HCT116 (cell line): ENCODE data around the gene LHX8. TPM values are rescaled to one million over a fixed set of nuclear protein-coding genes. Genes with fewer than 3 reads are reported as not detected.

Experiments used
- ATAC-seq: fragments of 200-7000 bp; cut with Tn5 transposase; 2 replicates; pipeline ENCODE4 v1.9.1; 2020; ENCODE audit warnings: mild to moderate bottlenecking, moderate library complexity
- BruUV-seq: library from RNA; stranded (reverse); fragments of 400-500 nt; replicated peaks from 2 replicates; lab custom pipeline; 2021; lab: Mats Ljungman, UMichigan
- CTCF ChIA-PET: fragments of 300-600 bp; sonication (Branson Sonifier 250); formaldehyde crosslinking; loops from one replicate; lab custom pipeline; 2021; ENCODE audit warnings: antibody characterized with exemption; lab: Charles Lee
- POLR2A ChIA-PET: fragments of 300-600, 350-600 bp; sonication (Branson Sonifier 250); formaldehyde crosslinking; loops from one replicate; lab custom pipeline; 2021; ENCODE audit warnings: antibody characterized with exemption; lab: Charles Lee
- RAD21 ChIA-PET, 2 experiments: fragments of 300-600 bp; sonication (Branson Sonifier 250); formaldehyde crosslinking; loops; one replicate each; lab custom pipeline; 2023; ENCODE audit warnings: low total read pairs in 2 of 2; ENCODE audit not compliant: uncharacterized antibody in 2 of 2, unreplicated experiment in 2 of 2, low non-redundant PET in 1 of 2; lab: Charles Lee
- DNase-seq: peaks from one replicate; pipeline ENCODE4 v3.0.0-alpha.2; 2010; ENCODE audit warnings: low read depth, low spot score
- H2AFZ ChIP-seq: fragments of 200-600 bp; shearing (Covaris generic), sonication (generic); 2 replicates; pipeline ENCODE4 v1.6.1; 2017; ENCODE audit warnings: low read depth, mixed run types, mixed read lengths, antibody characterized with exemption, low read length; ENCODE audit not compliant: poor library complexity, severe bottlenecking
- H3K27ac ChIP-seq: 2 replicates; pipeline ENCODE4 v1.5.1; 2012; ENCODE audit warnings: low read depth, low read length
- H3K27me3 ChIP-seq: fragments of 200-600 bp; sonication (generic); 2 replicates; pipeline ENCODE4 v1.6.1; 2016; ENCODE audit warnings: mixed run types, low read length, mixed read lengths; ENCODE audit not compliant: insufficient read depth
- H3K36me3 ChIP-seq, 2 experiments: fragments of 200-500 bp in 1 of 2; fragments of 200-600 bp in 1 of 2; sonication (Bioruptor generic) in 1 of 2; sonication (generic) in 1 of 2; 2 replicates each; pipeline versions ENCODE4 v1.5.1 to v1.6.1; 2014 to 2016; ENCODE audit warnings: low read length in 2 of 2, inconsistent platforms in 1 of 2, mixed read lengths in 1 of 2, mixed run types in 1 of 2; ENCODE audit not compliant: insufficient read depth in 2 of 2, control insufficient read depth in 1 of 2
- H3K4me1 ChIP-seq, 2 experiments: fragments of 200-600 bp in 1 of 2; sonication (generic) in 1 of 2; 2 replicates each; pipeline versions ENCODE4 v1.5.1 to v1.6.1; 2012 to 2017; ENCODE audit warnings: low read length in 2 of 2, inconsistent platforms in 1 of 2, mild to moderate bottlenecking in 1 of 2, mixed read lengths in 1 of 2, mixed run types in 1 of 2, moderate library complexity in 1 of 2; ENCODE audit not compliant: insufficient read depth in 2 of 2, control insufficient read depth in 1 of 2
- H3K4me2 ChIP-seq: fragments of 200-600 bp; sonication (generic); 2 replicates; pipeline ENCODE4 v1.6.1; 2017; ENCODE audit warnings: mixed run types, low read length, mixed read lengths
- H3K4me3 ChIP-seq, 2 experiments: fragments of 200-600 bp in 1 of 2; sonication (generic) in 1 of 2; replicated peaks in 1 of 2; 2 replicates each; pipeline ENCODE4 v1.5.1; 2011 to 2016; ENCODE audit warnings: low read length in 2 of 2, control low read depth in 1 of 2, low read depth in 1 of 2, mild to moderate bottlenecking in 1 of 2, mixed read lengths in 1 of 2, mixed run types in 1 of 2
- H3K79me2 ChIP-seq: fragments of 200-600 bp; sonication (generic); 2 replicates; pipeline ENCODE4 v1.6.1; 2017; ENCODE audit warnings: mild to moderate bottlenecking, mixed run types, low read length, moderate library complexity, mixed read lengths; ENCODE audit not compliant: insufficient read depth
- H3K9ac ChIP-seq: fragments of 200-600 bp; sonication (generic); 2 replicates; pipeline ENCODE4 v1.6.1; 2016; ENCODE audit warnings: low read length, mixed read lengths
- H3K9me2 ChIP-seq: fragments of 200-600 bp; sonication (generic), shearing (Covaris generic); 2 replicates; pipeline ENCODE4 v1.6.1; 2017; ENCODE audit warnings: mixed run types, mild to moderate bottlenecking, moderate library complexity; ENCODE audit not compliant: insufficient read depth
- H3K9me3 ChIP-seq, 2 experiments: fragments of 200-500 bp in 1 of 2; fragments of 200-600 bp in 1 of 2; sonication (Bioruptor generic) in 1 of 2; sonication (generic) in 1 of 2; 2 replicates each; pipeline ENCODE4 v1.6.1; 2014 to 2017; ENCODE audit warnings: low read length in 2 of 2, mixed read lengths in 2 of 2, inconsistent platforms in 1 of 2, low read depth in 1 of 2, mild to moderate bottlenecking in 1 of 2, mixed run types in 1 of 2, moderate library complexity in 1 of 2; ENCODE audit not compliant: control insufficient read depth in 1 of 2, insufficient read depth in 1 of 2
- H4K20me1 ChIP-seq: fragments of 200-600 bp; sonication (generic), shearing (Covaris generic); 2 replicates; pipeline ENCODE4 v1.6.1; 2017; ENCODE audit warnings: mixed run types, mild to moderate bottlenecking, moderate library complexity; ENCODE audit not compliant: insufficient read depth
- EGR1 ChIP-seq: IDR thresholded peaks from 2 replicates; pipeline ENCODE4 v1.6.1; 2012; ENCODE audit warnings: low read depth
- EZH2phosphoT487 ChIP-seq: fragments of 200-600 bp; IDR thresholded peaks from 2 replicates; pipeline ENCODE4 v1.6.1; 2018; ENCODE audit warnings: antibody characterized with exemption, borderline replicate concordance
- JUND ChIP-seq: IDR thresholded peaks from 2 replicates; pipeline ENCODE4 v1.6.1; 2012
- POLR2AphosphoS5 ChIP-seq: IDR thresholded peaks from 2 replicates; pipeline ENCODE4 v1.6.1; 2011; ENCODE audit warnings: mild to moderate bottlenecking, low read depth, low read length, moderate library complexity
- RAD21 ChIP-seq: IDR thresholded peaks from 2 replicates; pipeline ENCODE4 v1.6.1; 2012; ENCODE audit warnings: low read depth, mild to moderate bottlenecking
- SP1 ChIP-seq: IDR thresholded peaks from 2 replicates; pipeline ENCODE4 v1.6.1; 2012; ENCODE audit warnings: low read depth
- TCF7L2 ChIP-seq: IDR thresholded peaks from 2 replicates; pipeline ENCODE4 v1.7.0; 2011; ENCODE audit warnings: borderline replicate concordance, inconsistent platforms; ENCODE audit not compliant: insufficient read depth, insufficient read length; ENCODE audit errors: extremely low read depth
- YY1 ChIP-seq: IDR thresholded peaks from 2 replicates; pipeline ENCODE4 v1.6.1; 2011; ENCODE audit warnings: low read length, low read depth, moderate library complexity, mild to moderate bottlenecking; ENCODE audit not compliant: insufficient replicate concordance; ENCODE audit errors: extremely low read depth
- intact Hi-C: fragments of 100-400 bp; cut with micrococcal nuclease; formaldehyde crosslinking; loops from 2 replicates; pipeline ENCODE4 v1.10.0; 2022
- total RNA-seq: library from RNA; stranded (reverse); gene quantifications from one replicate; pipeline ENCODE4 v1.2.1, GENCODE V29; 2021; ENCODE audit not compliant: unreplicated experiment
- TF ChIP-seq, protein P1 (sequence below): IDR thresholded peaks from 2 replicates; pipeline ENCODE4 v1.6.1; 2012; ENCODE audit warnings: low read depth
- TF ChIP-seq, protein P2 (sequence below): IDR thresholded peaks from 2 replicates; pipeline ENCODE4 v1.6.1; 2012
- TF ChIP-seq, protein P3 (sequence below): IDR thresholded peaks from 2 replicates; pipeline ENCODE4 v1.6.1; 2011; ENCODE audit warnings: mild to moderate bottlenecking, low read length, moderate library complexity; ENCODE audit not compliant: insufficient replicate concordance; ENCODE audit errors: extremely low read depth

Gene LHX8
- total RNA-seq, 1 experiment from 2014 or later, result not detected

DNA sequence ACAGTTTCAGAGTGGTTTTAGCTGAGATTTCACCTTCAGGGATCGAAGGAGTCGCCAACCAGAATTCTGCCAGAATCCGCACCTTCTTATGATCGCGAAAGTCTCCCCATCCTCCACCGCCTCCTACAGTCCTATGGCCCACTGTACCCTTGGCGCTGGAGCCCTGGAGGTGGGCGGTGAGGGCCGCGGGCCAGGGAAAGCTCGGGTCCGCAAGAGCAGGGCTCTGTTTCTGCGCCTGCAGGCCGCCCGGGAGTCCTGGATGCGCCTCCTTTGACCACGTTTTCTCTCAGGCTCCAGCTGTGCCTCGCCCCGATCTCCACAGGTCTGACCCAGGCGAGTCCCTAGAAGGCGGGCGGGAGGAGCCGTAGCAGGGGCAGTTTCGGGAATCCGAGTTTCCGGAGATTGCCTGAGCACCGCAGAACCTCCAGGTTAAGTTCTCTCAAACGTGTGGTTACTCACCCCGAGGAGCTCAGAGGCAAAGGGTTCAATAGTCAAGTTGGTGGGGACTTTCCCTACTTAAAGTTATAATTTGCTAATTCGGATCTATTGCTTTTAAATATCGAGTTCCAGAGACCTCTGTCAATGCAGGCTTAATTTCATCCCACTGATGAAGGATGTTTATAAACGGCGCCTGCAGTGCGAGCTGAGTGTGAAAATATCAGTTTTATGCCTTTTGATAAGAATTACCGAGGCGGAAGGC, 3.2 kb upstream of the LHX8 start:
- DNase-seq (no peak), ATAC-seq (no peak)
- Histone ChIP-seq H3K4me3 (no peak overlapping the region), H3K4me1 (no peaks in the 10 kb centered on the region), H3K27ac (no peak overlapping the region), H3K27me3 (0 out of 2 replicates have a peak, but pooled peaks cover 4% of the 10 kb centered on the region), H3K79me2 (no peaks in the 10 kb centered on the region), H3K9ac (no peak overlapping the region), H3K4me2 (no peak overlapping the region), H2AFZ (no peak overlapping the region), H3K36me3 (no peaks in the 10 kb centered on the region), H3K9me2 (no peaks in the 10 kb centered on the region), H3K9me3 (no peaks in the 10 kb centered on the region), H4K20me1 (no peaks in the 10 kb centered on the region)
- TF ChIP-seq POLR2AphosphoS5, result no peak
- TF ChIP-seq, protein P1, sequence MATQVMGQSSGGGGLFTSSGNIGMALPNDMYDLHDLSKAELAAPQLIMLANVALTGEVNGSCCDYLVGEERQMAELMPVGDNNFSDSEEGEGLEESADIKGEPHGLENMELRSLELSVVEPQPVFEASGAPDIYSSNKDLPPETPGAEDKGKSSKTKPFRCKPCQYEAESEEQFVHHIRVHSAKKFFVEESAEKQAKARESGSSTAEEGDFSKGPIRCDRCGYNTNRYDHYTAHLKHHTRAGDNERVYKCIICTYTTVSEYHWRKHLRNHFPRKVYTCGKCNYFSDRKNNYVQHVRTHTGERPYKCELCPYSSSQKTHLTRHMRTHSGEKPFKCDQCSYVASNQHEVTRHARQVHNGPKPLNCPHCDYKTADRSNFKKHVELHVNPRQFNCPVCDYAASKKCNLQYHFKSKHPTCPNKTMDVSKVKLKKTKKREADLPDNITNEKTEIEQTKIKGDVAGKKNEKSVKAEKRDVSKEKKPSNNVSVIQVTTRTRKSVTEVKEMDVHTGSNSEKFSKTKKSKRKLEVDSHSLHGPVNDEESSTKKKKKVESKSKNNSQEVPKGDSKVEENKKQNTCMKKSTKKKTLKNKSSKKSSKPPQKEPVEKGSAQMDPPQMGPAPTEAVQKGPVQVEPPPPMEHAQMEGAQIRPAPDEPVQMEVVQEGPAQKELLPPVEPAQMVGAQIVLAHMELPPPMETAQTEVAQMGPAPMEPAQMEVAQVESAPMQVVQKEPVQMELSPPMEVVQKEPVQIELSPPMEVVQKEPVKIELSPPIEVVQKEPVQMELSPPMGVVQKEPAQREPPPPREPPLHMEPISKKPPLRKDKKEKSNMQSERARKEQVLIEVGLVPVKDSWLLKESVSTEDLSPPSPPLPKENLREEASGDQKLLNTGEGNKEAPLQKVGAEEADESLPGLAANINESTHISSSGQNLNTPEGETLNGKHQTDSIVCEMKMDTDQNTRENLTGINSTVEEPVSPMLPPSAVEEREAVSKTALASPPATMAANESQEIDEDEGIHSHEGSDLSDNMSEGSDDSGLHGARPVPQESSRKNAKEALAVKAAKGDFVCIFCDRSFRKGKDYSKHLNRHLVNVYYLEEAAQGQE, result no peak
- TF ChIP-seq, protein P2, sequence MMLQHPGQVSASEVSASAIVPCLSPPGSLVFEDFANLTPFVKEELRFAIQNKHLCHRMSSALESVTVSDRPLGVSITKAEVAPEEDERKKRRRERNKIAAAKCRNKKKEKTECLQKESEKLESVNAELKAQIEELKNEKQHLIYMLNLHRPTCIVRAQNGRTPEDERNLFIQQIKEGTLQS, result no peak
- no peak for TF ChIP-seq EZH2phosphoT487
- no peak for TF ChIP-seq SP1
- TF ChIP-seq RAD21, result no peak
- TF ChIP-seq EGR1, result no peak
- TF ChIP-seq, protein P3, sequence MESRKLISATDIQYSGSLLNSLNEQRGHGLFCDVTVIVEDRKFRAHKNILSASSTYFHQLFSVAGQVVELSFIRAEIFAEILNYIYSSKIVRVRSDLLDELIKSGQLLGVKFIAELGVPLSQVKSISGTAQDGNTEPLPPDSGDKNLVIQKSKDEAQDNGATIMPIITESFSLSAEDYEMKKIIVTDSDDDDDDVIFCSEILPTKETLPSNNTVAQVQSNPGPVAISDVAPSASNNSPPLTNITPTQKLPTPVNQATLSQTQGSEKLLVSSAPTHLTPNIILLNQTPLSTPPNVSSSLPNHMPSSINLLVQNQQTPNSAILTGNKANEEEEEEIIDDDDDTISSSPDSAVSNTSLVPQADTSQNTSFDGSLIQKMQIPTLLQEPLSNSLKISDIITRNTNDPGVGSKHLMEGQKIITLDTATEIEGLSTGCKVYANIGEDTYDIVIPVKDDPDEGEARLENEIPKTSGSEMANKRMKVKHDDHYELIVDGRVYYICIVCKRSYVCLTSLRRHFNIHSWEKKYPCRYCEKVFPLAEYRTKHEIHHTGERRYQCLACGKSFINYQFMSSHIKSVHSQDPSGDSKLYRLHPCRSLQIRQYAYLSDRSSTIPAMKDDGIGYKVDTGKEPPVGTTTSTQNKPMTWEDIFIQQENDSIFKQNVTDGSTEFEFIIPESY, result no peak
- no peak for TF ChIP-seq JUND
- TF ChIP-seq YY1, result no peak
- no peak for TF ChIP-seq TCF7L2
- POLR2A ChIA-PET, result no interaction called here
- CTCF ChIA-PET, result no interaction called here
- BruUV-seq, result no TSS peak
- intact Hi-C loops, result no loop called here
- RAD21 ChIA-PET, result no interaction called here
